K562 (cell line): Measurements from ENCODE around the gene MAGI2.

Experiments
- CBFA2T3 ChIP-seq: fragments of 450-650 bp; IDR thresholded peaks from 2 replicates; pipeline ENCODE4 v1.6.1; 2017
- CC2D1A ChIP-seq: fragments of 450-650 bp; IDR thresholded peaks from 2 replicates; pipeline ENCODE4 v1.6.1; 2017; ENCODE audit warnings: mild to moderate bottlenecking
- FOXJ3 ChIP-seq: sonication (generic); formaldehyde crosslinking; IDR thresholded peaks from 2 replicates; pipeline ENCODE4 v1.4.0; 2020; ENCODE audit warnings: mild to moderate bottlenecking, missing genetic modification reagents
- SMAD1 ChIP-seq: fragments of 150-350 bp; IDR thresholded peaks from 2 replicates; pipeline ENCODE4 v1.6.1; 2014; ENCODE audit warnings: low read length, low read depth; ENCODE audit not compliant: partially characterized antibody
- TEAD4 ChIP-seq, 2 experiments: sonication (generic) in 1 of 2; formaldehyde crosslinking in 1 of 2; IDR thresholded peaks; 2 replicates each; pipeline versions ENCODE4 v1.6.1 to v1.8.0; 2012 to 2022; ENCODE audit warnings: borderline replicate concordance in 1 of 2, inconsistent platforms in 1 of 2, low read length in 1 of 2, mild to moderate bottlenecking in 1 of 2, missing genetic modification reagents in 1 of 2
- ZNF133 ChIP-seq: fragments of 250-450 bp; sonication (Bioruptor Pico); IDR thresholded peaks from 2 replicates; pipeline ENCODE4 v1.4.0; 2020; ENCODE audit warnings: mild to moderate bottlenecking

DNA sequence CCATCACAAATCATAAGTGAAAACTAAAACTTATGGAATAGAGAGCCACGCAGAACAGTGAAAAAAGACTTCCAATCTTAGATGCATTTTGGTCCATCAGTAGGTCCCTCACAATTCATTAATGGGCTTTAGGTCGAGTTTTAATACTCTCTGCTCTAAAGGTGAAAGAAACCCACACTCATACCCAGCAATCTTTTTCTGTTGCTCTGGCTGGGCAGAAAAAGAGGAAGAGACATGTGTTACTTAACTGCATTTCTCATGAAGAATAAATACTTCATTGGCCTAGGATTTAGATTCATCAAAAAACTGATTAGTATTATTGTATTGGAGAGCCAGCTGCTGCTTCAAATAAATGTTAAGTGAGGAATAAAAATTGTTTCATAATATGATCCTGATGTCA lies 1009.2 kb downstream of the MAGI2 start:
- TF ChIP-seq FOXJ3 (no peak), ZNF133 (CRISPR knock-in tag) (no peak), SMAD1 (no peak), CC2D1A (no peak), CBFA2T3 (no peak), TEAD4 (IDR thresholded peaks at IDR 0.05; ENCODE audit: low read length) (no peak), TEAD4 (CRISPR knock-in tag; IDR thresholded peaks at IDR 0.05; ENCODE audit: borderline replicate concordance) (no peak)
